NCI-H2081 treated with DMSO at 0.1 percent for 48 hours (cell line): ENCODE data around the gene GABARAP.

Experiments used
- DNase-seq: peaks from one replicate; lab custom pipeline; 2025; lab: John Stamatoyannopoulos, UW

Gene GABARAP

GRCh38 chr17:7205561-7205960 is 36.7 kb downstream of the GABARAP start:
- DNase-seq = no peak

DNA sequence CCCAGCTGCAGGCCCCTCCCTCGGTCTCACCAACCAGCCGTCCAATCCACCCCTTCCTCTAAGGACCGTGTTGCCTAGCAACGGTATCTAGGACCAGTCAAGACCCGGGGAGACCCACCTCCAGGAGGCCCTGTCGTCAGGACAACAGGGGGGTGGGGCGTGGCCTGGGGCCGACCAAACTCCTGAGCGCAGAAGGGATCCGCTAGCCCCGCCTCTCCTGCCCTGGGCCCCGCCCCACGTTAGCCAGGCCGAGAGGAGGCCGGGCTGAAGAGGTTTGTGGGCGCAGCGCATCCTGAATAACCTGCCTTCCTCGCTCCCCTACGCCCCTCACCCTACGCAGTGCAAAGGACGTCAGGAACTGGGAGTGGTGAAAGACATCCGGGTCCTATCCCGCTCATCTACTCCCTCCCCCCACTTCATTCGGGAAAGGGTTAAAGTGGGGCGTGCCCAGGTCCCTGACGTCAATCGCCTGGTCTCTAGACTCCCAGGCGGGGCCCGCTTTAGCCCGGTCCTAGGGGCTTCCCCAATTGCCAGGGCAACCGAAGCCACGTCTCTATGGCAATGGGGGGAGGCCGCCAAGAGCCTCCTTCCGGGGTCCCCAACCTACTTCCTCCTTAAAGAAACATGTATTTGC is 37.3 kb downstream of the GABARAP start:
- no peak for DNase-seq

- DNase-seq = no peak
Measured at GRCh38 chr17:7204336-7204735, 37.9 kb downstream of the GABARAP start.

DNA sequence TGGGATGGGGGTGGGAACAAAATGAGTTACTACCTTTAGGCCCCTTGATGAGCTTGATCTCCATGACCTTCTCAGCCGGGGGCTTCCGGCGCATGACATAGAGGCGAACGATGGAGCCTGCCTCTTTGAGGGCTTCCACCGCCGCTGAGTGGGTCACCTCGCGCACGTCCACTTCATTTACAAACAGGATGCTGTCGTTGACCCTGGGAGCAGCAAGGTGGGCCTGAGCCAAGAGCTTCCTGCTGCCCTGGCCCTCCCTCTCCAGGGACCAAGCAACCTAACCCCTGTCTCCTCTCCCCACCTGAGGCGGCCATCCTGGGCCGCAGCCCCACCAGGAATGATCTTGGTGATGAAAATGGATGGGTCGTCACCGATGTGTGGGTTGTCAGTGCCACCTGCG is 38.9 kb downstream of the GABARAP start:
- no peak for DNase-seq

- no peak for DNase-seq
Measured at GRCh38 chr17:7196651-7197401, 45.4 kb downstream of the GABARAP start.

DNA sequence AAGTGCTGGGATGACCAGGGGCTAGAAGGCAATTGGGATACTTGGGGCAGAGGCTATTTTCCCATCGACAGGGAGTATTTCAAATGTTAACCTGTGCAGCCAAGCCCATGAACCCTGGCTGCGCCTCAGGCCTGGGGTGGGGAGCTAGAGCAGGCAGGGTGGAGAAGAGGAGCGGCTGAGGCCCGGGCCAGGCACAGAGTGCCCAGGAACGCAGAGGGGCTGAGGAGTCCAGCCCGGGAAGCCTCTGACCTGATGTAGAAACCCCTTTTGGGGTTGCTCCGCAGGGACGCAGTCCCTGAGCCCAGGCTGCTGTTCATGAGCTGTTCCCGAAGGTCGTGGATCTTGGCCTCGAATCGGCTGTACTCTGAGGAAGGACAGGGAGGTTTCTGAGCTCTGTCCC is 46.3 kb downstream of the GABARAP start:
- no peak for DNase-seq

GRCh38 chr17:7192271-7192937 is 49.8 kb downstream of the GABARAP start:
- no peak for DNase-seq

DNA sequence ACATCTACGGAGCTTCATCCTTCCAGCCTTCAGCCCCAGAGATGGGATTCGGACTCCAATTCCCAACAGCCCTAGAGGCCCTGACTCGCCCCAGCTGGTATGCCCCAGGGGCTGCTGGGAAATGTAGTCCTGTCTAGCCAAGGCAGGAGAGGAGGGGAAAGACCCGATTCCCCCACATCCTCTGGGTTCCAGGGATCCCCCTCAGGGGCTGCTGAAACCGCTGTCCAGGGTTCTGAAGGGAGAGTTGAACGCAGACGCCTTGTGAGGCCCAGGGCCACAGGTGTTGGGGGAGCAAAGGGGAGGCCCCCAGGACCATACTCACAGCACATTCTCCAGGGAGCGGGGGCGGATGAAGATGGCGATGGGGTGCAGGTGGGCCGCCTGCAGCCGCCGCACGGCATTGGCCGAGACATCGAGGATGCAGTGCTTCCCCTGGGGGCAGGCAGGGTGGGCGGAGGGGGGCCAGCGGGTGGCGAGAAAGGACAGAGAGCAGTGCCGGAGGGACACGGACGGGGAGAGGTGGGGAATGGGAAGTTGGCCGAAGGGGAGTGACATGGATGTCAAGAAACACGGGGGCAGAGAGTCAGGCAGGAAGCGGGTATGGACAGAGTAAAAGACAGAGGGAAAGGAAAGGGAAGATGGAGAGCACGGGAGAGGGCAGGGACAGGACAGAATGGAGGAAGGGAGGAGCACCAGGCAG is 50.5 kb downstream of the GABARAP start:
- DNase-seq = no peak

GRCh38 chr17:7191069-7191468 is 51.2 kb downstream of the GABARAP start:
- DNase-seq = no peak

DNA sequence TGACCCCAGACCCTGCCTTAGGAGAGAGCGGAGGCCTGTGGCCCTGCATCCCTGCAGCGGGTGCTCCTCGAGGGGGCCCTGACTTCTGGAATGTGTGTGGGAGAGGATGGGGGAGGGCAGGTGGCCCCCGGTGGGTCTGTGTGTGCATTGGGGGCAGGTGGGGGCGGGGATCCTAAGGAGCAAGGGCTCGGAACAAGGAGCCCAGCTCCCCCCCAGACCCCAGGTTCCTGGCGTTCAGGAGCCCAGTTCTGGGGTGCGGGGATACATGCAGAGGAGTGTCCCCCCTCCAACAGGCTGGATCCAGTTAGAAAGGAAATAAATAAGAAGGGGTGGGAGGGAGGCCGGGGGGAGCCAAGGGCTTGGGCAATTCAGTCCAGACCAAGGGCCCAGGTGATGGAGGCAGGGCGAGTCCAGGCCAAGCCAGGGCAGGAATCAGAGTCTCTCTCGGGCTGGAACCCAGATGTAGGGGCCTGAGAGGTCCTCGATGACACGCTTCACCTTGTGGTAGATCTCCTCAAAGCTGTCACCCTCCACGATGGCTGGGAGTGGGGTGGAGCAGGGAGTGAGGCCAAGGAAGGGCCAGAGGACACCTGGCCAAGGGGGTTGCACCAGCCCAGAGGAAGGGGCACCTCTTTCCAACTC is 51.9 kb downstream of the GABARAP start:
- DNase-seq = no peak
